ENCODE measurements around the gene SCIN. TPM values are rescaled to one million over a fixed set of nuclear protein-coding genes. Genes with fewer than 3 reads are reported as not detected.

SCIN gene
- total RNA-seq (2022; extraction: Qiagen RNA extraction) = 0.26 to 0.53 TPM (median 0.32 TPM) in 5 replicates

GRCh38 chr7:12570534-12571461 is at the start of gene SCIN:
Gene SCIN (plus strand): TSS chr7:12570720. CDS start chr7:12570787, 67 bp downstream.

GRCh38 chr7:12686891-12687717 is 116.6 kb downstream of the SCIN start, which contains the start of gene ARL4A:
Gene ARL4A (plus strand): TSS chr7:12687633. CDS start chr7:12688255, 622 bp downstream.

Other genes with a start within 250 kb of the SCIN start
- gene VWDE, start 166.9 kb upstream of the SCIN start, total RNA-seq (2022; extraction: Qiagen RNA extraction) = 0.28 to 1.4 TPM (median 0.58 TPM) in 5 replicates
- gene ARL4A, start 116.9 kb downstream of the SCIN start, total RNA-seq (2022; extraction: Qiagen RNA extraction) = 58.5 to 74.2 TPM (median 65.1 TPM) in 5 replicates

Measured in A549 treated with Mapracorat at 1 μM for 4 hours (cell line).